ENCODE measurements around the gene CD4.

Gene CD4

DNA sequence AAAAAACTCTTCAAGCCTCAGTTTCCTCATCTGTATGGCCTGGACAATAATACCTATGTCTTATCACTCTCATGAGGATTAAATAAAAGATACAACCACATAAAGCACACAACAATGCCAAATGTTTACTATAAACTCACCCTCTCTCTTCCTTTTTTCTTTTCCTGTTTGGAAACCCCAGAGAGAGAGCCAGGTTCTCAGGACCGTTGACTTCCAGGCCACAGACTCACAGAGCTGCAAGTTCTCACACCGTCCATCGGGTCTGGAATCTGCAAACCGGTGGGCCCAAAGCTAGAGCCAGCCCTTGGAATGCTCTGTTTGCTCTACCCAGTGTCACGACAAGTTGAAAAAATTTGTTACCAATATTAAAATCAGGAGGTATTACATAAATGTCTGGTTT, 4.6 kb upstream of the CD4 start:
- Histone ChIP-seq H3K27me3 (ENCODE audit: low read length) (no peaks in the 10 kb centered on the region), H3F3A (ENCODE audit: insufficient read depth) (no peaks in the 10 kb centered on the region), H3K79me2 (ENCODE audit: insufficient read depth, low read length) (no peaks in the 10 kb centered on the region), H3K27ac (ENCODE audit: low read depth, low read length) (no peak overlapping the region), H2AFZ (ENCODE audit: low read depth, low read length, severe bottlenecking) (no peak overlapping the region), H3K9me3 (ENCODE audit: insufficient read depth, low read length) (no peaks in the 10 kb centered on the region), H3K4me2 (ENCODE audit: low read depth, low read length, poor library complexity, severe bottlenecking) (no peak overlapping the region), H4K20me1 (ENCODE audit: low read depth, low read length) (no peaks in the 10 kb centered on the region), H3K36me3 (ENCODE audit: low read length) (no peaks in the 10 kb centered on the region), H3K4me3 (ENCODE audit: insufficient read depth, low read length, poor library complexity, severe bottlenecking) (no peak overlapping the region), H3K9me2 (replicated peaks; ENCODE audit: insufficient read depth, low read length) (no peaks in the 10 kb centered on the region), H3K9ac (ENCODE audit: low read length) (no peak overlapping the region)
- no peak for TF ChIP-seq EZH2phosphoT487 (conservative IDR thresholded peaks at IDR 0.05; ENCODE audit: low read length)
- TF ChIP-seq, protein P1, sequence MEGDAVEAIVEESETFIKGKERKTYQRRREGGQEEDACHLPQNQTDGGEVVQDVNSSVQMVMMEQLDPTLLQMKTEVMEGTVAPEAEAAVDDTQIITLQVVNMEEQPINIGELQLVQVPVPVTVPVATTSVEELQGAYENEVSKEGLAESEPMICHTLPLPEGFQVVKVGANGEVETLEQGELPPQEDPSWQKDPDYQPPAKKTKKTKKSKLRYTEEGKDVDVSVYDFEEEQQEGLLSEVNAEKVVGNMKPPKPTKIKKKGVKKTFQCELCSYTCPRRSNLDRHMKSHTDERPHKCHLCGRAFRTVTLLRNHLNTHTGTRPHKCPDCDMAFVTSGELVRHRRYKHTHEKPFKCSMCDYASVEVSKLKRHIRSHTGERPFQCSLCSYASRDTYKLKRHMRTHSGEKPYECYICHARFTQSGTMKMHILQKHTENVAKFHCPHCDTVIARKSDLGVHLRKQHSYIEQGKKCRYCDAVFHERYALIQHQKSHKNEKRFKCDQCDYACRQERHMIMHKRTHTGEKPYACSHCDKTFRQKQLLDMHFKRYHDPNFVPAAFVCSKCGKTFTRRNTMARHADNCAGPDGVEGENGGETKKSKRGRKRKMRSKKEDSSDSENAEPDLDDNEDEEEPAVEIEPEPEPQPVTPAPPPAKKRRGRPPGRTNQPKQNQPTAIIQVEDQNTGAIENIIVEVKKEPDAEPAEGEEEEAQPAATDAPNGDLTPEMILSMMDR (IDR thresholded peaks at IDR 0.05; ENCODE audit: insufficient read depth, low read length, poor library complexity, severe bottlenecking): no peak

DNA sequence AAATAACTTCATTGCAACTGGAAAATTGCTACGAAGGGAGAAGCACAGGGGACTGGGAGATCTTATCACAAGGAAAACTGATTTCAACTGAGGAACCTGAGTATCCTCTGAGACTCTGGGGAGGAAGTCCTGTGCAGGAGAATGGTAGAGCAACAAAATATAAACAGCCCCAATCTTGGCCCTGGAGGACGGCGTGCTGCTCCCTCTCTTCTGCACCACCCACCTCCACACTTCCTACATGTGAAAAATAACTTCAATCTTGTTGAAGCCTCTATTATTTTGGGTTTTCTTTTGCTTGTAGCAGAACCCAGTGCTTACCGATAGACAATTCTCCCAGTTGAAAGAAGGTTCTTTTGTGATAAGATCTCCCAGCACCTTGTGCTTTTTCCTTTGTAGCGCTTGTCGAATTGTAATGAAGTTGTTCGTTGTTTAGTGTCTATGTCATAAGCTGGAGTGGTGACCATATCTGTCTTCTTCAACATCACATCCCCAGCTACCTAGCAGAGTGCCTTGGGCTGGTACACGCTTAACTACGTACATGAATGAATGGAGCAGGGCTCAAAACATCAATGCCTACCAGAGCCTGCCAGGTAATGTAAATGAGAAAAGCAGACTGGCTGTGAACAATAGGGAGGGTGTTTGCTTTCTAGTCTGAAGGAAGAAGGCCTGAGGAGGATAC, 2.8 kb upstream of the CD4 start:
- Histone ChIP-seq H3K9me2 (replicated peaks; ENCODE audit: insufficient read depth, low read length) (no peaks in the 10 kb centered on the region), H4K20me1 (ENCODE audit: low read depth, low read length) (no peaks in the 10 kb centered on the region), H3K27me3 (ENCODE audit: low read length) (no peaks in the 10 kb centered on the region), H3K4me3 (ENCODE audit: insufficient read depth, low read length, poor library complexity, severe bottlenecking) (no peak overlapping the region), H3K9me3 (ENCODE audit: insufficient read depth, low read length) (no peaks in the 10 kb centered on the region), H3K36me3 (ENCODE audit: low read length) (no peaks in the 10 kb centered on the region), H3F3A (ENCODE audit: insufficient read depth) (no peaks in the 10 kb centered on the region), H3K27ac (ENCODE audit: low read depth, low read length) (no peak overlapping the region), H3K9ac (ENCODE audit: low read length) (no peak overlapping the region), H3K79me2 (ENCODE audit: insufficient read depth, low read length) (no peaks in the 10 kb centered on the region), H3K4me2 (ENCODE audit: low read depth, low read length, poor library complexity, severe bottlenecking) (no peak overlapping the region), H2AFZ (ENCODE audit: low read depth, low read length, severe bottlenecking) (no peak overlapping the region)
- TF ChIP-seq, protein P1 (IDR thresholded peaks at IDR 0.05; ENCODE audit: insufficient read depth, low read length, poor library complexity, severe bottlenecking): no peak
- TF ChIP-seq EZH2phosphoT487 (conservative IDR thresholded peaks at IDR 0.05; ENCODE audit: low read length): no peak

DNA sequence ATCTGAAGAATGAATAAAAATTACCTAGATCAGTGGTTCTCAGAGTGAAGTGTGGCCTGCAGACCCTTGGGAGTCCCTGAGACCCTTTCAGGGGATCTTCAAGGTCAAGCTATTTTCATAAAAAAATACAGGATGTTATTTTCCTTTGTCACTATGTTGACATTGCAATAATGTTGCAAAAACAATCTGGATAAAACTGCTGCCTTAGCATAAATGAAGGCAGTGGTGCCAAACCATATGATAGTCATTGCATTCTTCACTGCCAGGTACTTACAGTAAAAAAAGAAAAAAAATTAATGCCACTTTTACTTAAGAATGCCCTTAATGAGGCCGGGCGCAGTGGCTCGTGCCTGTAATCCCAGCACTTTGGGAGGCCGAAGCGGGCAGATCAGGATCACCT, 2.0 kb upstream of the CD4 start:
- Histone ChIP-seq H3K4me3 (ENCODE audit: insufficient read depth, low read length, poor library complexity, severe bottlenecking) (no peak overlapping the region), H2AFZ (ENCODE audit: low read depth, low read length, severe bottlenecking) (no peak overlapping the region), H3K4me2 (ENCODE audit: low read depth, low read length, poor library complexity, severe bottlenecking) (no peak overlapping the region)

More for the DNA sequence above, 2.0 kb upstream of the CD4 start:
- H4K20me1 ChIP-seq (ENCODE audit: low read depth, low read length): no peaks in the 10 kb centered on the region
- no peaks in the 10 kb centered on the region for H3F3A ChIP-seq (ENCODE audit: insufficient read depth)
- no peak overlapping the region for H3K9ac ChIP-seq (ENCODE audit: low read length)
- H3K27ac ChIP-seq (ENCODE audit: low read depth, low read length): no peak overlapping the region
- no peaks in the 10 kb centered on the region for H3K79me2 ChIP-seq (ENCODE audit: insufficient read depth, low read length)
- no peaks in the 10 kb centered on the region for H3K9me3 ChIP-seq (ENCODE audit: insufficient read depth, low read length)
- no peaks in the 10 kb centered on the region for H3K9me2 ChIP-seq (replicated peaks; ENCODE audit: insufficient read depth, low read length)
- TF ChIP-seq, protein P1 (IDR thresholded peaks at IDR 0.05; ENCODE audit: insufficient read depth, low read length, poor library complexity, severe bottlenecking): no peak
- no peak for TF ChIP-seq EZH2phosphoT487 (conservative IDR thresholded peaks at IDR 0.05; ENCODE audit: low read length)
- H3K27me3 ChIP-seq (ENCODE audit: low read length): no peaks in the 10 kb centered on the region
- H3K36me3 ChIP-seq (ENCODE audit: low read length): no peaks in the 10 kb centered on the region
